HG03045 (cell line): ENCODE data around the gene GPRIN1.

Experiments
- ATAC-seq: cut with Tn5 transposase; IDR thresholded peaks from one replicate; pipeline ENCODE4 v1.9.1; 2021; ENCODE audit warnings: mild to moderate bottlenecking, moderate library complexity; ENCODE audit not compliant: unreplicated experiment

The GPRIN1 gene

GRCh38 chr5:176625512-176625911 lies 15.6 kb upstream of the GPRIN1 start:
- no peak for ATAC-seq

- no peak for ATAC-seq
Measured at GRCh38 chr5:176624938-176625337, 15.0 kb upstream of the GPRIN1 start.

- no peak for ATAC-seq
Measured at GRCh38 chr5:176624142-176624541, 14.2 kb upstream of the GPRIN1 start.

GRCh38 chr5:176621661-176622079 lies 11.7 kb upstream of the GPRIN1 start:
- ATAC-seq = no peak

GRCh38 chr5:176620333-176620981 lies 10.5 kb upstream of the GPRIN1 start:
- no peak for ATAC-seq

- ATAC-seq = no peak
Measured at GRCh38 chr5:176619569-176620332, 9.8 kb upstream of the GPRIN1 start.

- ATAC-seq = no peak
Measured at GRCh38 chr5:176619203-176619568, 9.2 kb upstream of the GPRIN1 start.

GRCh38 chr5:176618783-176619182 lies 8.8 kb upstream of the GPRIN1 start:
- ATAC-seq = no peak

- ATAC-seq = no peak
Measured at GRCh38 chr5:176616511-176616910, 6.6 kb upstream of the GPRIN1 start.

GRCh38 chr5:176614805-176615478 lies 5.0 kb upstream of the GPRIN1 start:
- ATAC-seq = no peak

- no peak for ATAC-seq
Measured at GRCh38 chr5:176612855-176613254, 2.9 kb upstream of the GPRIN1 start.

- ATAC-seq = no peak
Measured at GRCh38 chr5:176612008-176612407, 2.1 kb upstream of the GPRIN1 start.

- no peak for ATAC-seq
Measured at GRCh38 chr5:176611435-176611834, 1.5 kb upstream of the GPRIN1 start.

GRCh38 chr5:176610435-176610773 lies 448 bp upstream of the GPRIN1 start:
- ATAC-seq = no peak

GRCh38 chr5:176608937-176609723 lies 826 bp downstream of the GPRIN1 start:
- no peak for ATAC-seq

GRCh38 chr5:176608142-176608705 lies 1.7 kb downstream of the GPRIN1 start:
- ATAC-seq = no peak

- no peak for ATAC-seq
Measured at GRCh38 chr5:176606875-176607274, 3.1 kb downstream of the GPRIN1 start.

- no peak for ATAC-seq
Measured at GRCh38 chr5:176606032-176606431, 3.9 kb downstream of the GPRIN1 start.

- ATAC-seq = no peak
Measured at GRCh38 chr5:176603091-176603490, 6.9 kb downstream of the GPRIN1 start.

- no peak for ATAC-seq
Measured at GRCh38 chr5:176601901-176602482, 8.0 kb downstream of the GPRIN1 start.
